ENCODE results near the gene JAZF1. TPM values are rescaled to one million over a fixed set of nuclear protein-coding genes. Genes with fewer than 3 reads are reported as not detected.

The JAZF1 gene
- total RNA-seq, 1 experiment from 2014 or later: 9.1 TPM

DNA sequence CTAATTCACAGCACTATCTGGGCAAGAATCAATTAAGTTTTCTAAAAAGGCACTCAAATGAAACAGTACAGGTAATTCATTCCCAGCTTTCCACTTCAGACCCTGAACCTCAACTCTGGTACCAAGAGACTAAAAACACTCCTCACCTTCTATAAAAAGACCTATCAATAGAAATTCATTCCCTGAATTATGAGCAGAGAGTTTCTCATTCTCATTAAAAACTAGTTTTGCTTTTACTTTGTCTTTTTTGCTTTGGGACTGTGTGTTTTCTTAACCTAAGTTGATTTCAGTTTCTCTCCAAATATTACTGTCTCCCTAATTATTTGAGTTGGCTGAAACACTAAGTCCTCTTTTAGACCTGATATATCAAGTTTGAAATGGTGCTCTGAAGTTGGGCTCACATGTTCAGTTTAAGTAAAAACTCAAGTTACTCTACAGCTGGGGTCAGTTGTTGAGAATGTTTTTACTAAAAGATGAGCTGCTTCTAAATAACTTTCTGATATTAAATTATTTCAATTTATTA is 189.5 kb downstream of the JAZF1 start:
- Histone ChIP-seq H3T11ph (ENCODE audit: low read length) (no peak overlapping the region), H2AFZ (ENCODE audit: low read length) (no peak overlapping the region), H3K27me3 (ENCODE audit: insufficient read depth, low read length) (no peaks in the 10 kb centered on the region), H3K23me2 (ENCODE audit: insufficient read length, low read depth, low read length, poor library complexity, severe bottlenecking) (no peaks in the 10 kb centered on the region), H2BK5ac (ENCODE audit: insufficient read length, low read length) (no peak overlapping the region), H3K9ac (ENCODE audit: extremely low read depth, insufficient read length, low read length) (no peak overlapping the region), H3K9me3 (ENCODE audit: control insufficient read depth, low read depth, low read length) (no peaks in the 10 kb centered on the region), H2BK12ac (ENCODE audit: insufficient read length, low read depth, low read length) (no peak overlapping the region), H3K14ac (ENCODE audit: insufficient read depth, low read length) (no peak overlapping the region), H3K4me2 (ENCODE audit: insufficient read depth, insufficient read length, low read length) (no peak overlapping the region), H3K27ac (ENCODE audit: insufficient read length, low read depth, low read length) (no peak overlapping the region), H2BK20ac (ENCODE audit: low read depth, low read length, poor library complexity, severe bottlenecking) (no peak overlapping the region), H3K4ac (ENCODE audit: low read depth, low read length) (no peak overlapping the region), H2BK120ac (ENCODE audit: low read depth, low read length, poor library complexity, severe bottlenecking) (no peak overlapping the region), H3K56ac (ENCODE audit: insufficient read length, low read depth, low read length) (no peak overlapping the region), H3K18ac (ENCODE audit: insufficient read length, low read depth, low read length) (no peak overlapping the region), H3K79me1 (ENCODE audit: insufficient read depth, low read depth, low read length, poor library complexity, severe bottlenecking) (no peaks in the 10 kb centered on the region), H4K5ac (ENCODE audit: insufficient read length, low read depth, low read length) (no peak overlapping the region), H4K8ac (replicated peaks; ENCODE audit: insufficient read length, low read depth, low read length) (no peak overlapping the region), H2BK15ac (ENCODE audit: low read depth, low read length) (no peak overlapping the region), H4K20me1 (ENCODE audit: control insufficient read depth, insufficient read depth, insufficient read length) (no peaks in the 10 kb centered on the region), H3K23ac (ENCODE audit: insufficient read length, low read depth, low read length) (no peak overlapping the region), H3K4me1 (ENCODE audit: insufficient read depth, low read length) (peaks cover 2% of the 10 kb centered on the region; the same call in 1 of the 2 replicates), H3K79me2 (ENCODE audit: insufficient read depth, low read length) (no peaks in the 10 kb centered on the region), H4K91ac (ENCODE audit: insufficient read length, low read depth, low read length) (no peak overlapping the region), H2AK5ac (ENCODE audit: insufficient read length, low read length) (no peak overlapping the region)
- peaks cover 21 to 25% of the 10 kb centered on the region in 2 experiments for H3K9me3 Mint-ChIP-seq
- TF ChIP-seq, protein P1, sequence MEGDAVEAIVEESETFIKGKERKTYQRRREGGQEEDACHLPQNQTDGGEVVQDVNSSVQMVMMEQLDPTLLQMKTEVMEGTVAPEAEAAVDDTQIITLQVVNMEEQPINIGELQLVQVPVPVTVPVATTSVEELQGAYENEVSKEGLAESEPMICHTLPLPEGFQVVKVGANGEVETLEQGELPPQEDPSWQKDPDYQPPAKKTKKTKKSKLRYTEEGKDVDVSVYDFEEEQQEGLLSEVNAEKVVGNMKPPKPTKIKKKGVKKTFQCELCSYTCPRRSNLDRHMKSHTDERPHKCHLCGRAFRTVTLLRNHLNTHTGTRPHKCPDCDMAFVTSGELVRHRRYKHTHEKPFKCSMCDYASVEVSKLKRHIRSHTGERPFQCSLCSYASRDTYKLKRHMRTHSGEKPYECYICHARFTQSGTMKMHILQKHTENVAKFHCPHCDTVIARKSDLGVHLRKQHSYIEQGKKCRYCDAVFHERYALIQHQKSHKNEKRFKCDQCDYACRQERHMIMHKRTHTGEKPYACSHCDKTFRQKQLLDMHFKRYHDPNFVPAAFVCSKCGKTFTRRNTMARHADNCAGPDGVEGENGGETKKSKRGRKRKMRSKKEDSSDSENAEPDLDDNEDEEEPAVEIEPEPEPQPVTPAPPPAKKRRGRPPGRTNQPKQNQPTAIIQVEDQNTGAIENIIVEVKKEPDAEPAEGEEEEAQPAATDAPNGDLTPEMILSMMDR (conservative IDR thresholded peaks at IDR 0.05): no peak
- no peak overlapping the region for H3K27ac Mint-ChIP-seq
- H3K36me3 Mint-ChIP-seq (ENCODE audit: insufficient read depth in 1 of 3, low read depth in 3 of 3): peaks cover 11 to 28% (median 27%) of the 10 kb centered on the region in 3 experiments
- H3K27me3 Mint-ChIP-seq (ENCODE audit: low read depth): no peaks in the 10 kb centered on the region
- H3K4me3 Mint-ChIP-seq: no peak overlapping the region
- DNase-seq: no peak
- H3K4me1 Mint-ChIP-seq: peaks cover 4 to 7% of the 10 kb centered on the region in 2 experiments; a peak in 3 of 4 replicates
